Body of pancreas (tissue), 4 donors: ENCODE data around the gene TTC16.

Experiments used
- CTCF ChIP-seq, 7 experiments: fragments of 450-650 bp in 4 of 7; fragments of 200-600 bp in 3 of 7; sonication (generic) in 3 of 7; IDR thresholded peaks; one replicate each; pipeline ENCODE4 v1.5.1; 2016 to 2019; ENCODE audit warnings: antibody characterized with exemption in 7 of 7
- POLR2A ChIP-seq, 3 donors: fragments of 450-650 bp; IDR thresholded peaks; one replicate each; pipeline ENCODE4 v1.6.1; 2016; ENCODE audit warnings: antibody characterized with exemption in 3 of 3, mild to moderate bottlenecking in 2 of 3

DNA sequence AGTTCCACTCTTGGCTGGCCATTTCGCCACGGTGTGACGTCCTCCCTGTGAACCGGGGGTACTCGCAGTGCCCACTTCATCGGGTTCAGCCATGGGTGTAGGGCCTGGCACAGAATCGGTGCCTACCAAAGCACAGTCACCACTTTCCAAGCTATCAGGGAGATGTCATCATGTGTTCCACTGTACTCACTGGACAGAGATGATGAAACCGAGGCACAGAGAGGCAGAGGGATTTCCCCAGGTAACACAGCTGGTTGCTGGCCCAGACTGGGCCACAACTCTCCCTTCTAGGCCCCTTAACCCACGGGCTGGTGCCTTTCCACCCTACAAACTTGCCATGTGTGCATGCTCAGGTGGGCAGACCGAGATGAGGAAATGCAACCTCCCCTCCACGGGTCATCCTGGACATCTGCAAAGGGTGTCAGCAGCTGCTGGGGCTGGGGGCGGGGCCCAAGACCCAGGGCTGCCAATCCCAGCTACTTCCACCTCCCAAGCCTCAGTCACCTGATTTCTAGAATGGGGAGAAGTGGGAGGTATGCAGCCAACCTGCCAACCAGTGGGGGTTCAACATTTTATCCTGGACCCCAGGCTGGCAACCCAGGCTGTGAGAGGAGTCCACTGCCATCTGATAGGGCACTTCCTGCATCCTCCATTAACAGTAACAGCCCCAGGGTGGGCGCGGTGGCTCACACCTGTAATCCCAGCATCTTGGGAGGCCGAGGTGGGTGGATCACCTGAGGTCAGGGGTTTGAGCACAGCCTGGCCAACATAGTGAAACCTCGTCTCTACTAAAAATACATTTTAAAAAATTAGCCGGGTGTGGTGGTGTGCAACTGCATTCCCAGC, 63.5 kb downstream of the TTC16 start:
- TF ChIP-seq POLR2A (IDR thresholded peaks at IDR 0.05) (no peak), CTCF (IDR thresholded peaks at IDR 0.05) (no peak)
